AG09309 (cell line): ENCODE measurements around the gene TBL2.

Experiments
- DNase-seq: peaks from one replicate; pipeline ENCODE4 v3.0.0-alpha.2; 2010; ENCODE audit warnings: low read depth
- H3K4me3 ChIP-seq: 2 replicates; pipeline ENCODE4 v1.5.1; 2011; ENCODE audit warnings: mild to moderate bottlenecking, low read depth, low read length, moderate library complexity; ENCODE audit not compliant: control insufficient read depth
- TF ChIP-seq, protein P1 (sequence below): IDR thresholded peaks from 2 replicates; pipeline ENCODE4 v1.5.1; 2011; ENCODE audit warnings: mild to moderate bottlenecking, low read depth, low read length, inconsistent platforms; ENCODE audit not compliant: insufficient read depth, control insufficient read depth; ENCODE audit errors: missing control alignments

Gene TBL2

GRCh38 chr7:73573791-73574190 lies 4.6 kb downstream of the TBL2 start:
- TF ChIP-seq, protein P1, sequence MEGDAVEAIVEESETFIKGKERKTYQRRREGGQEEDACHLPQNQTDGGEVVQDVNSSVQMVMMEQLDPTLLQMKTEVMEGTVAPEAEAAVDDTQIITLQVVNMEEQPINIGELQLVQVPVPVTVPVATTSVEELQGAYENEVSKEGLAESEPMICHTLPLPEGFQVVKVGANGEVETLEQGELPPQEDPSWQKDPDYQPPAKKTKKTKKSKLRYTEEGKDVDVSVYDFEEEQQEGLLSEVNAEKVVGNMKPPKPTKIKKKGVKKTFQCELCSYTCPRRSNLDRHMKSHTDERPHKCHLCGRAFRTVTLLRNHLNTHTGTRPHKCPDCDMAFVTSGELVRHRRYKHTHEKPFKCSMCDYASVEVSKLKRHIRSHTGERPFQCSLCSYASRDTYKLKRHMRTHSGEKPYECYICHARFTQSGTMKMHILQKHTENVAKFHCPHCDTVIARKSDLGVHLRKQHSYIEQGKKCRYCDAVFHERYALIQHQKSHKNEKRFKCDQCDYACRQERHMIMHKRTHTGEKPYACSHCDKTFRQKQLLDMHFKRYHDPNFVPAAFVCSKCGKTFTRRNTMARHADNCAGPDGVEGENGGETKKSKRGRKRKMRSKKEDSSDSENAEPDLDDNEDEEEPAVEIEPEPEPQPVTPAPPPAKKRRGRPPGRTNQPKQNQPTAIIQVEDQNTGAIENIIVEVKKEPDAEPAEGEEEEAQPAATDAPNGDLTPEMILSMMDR = no peak
- DNase-seq = no peak
- no peak overlapping the region for H3K4me3 ChIP-seq

DNA sequence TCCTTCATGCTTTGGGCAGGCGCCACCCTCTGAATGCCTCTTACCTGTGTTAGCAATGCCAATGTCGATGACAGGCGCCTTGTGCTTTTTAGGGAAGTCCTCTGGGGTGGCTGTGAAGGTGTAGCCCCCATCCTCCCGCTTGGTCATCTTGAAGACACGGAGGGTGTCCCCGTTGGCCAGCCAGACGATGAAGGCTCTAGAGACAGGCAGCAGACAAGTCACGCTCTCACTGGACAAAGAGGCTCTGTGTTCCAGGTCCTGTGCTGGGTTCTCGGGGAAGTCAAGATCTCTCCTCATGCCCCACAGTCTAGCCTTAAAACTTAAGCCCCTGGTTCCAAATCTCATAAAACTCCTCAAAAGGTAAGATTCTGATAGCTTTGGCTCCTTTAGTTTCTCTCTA lies 5.1 kb downstream of the TBL2 start:
- H3K4me3 ChIP-seq = no peak overlapping the region
- no peak for DNase-seq
- TF ChIP-seq, protein P1 = no peak

GRCh38 chr7:73572767-73573186 lies 5.6 kb downstream of the TBL2 start:
- no peak for DNase-seq
- TF ChIP-seq, protein P1 = no peak
- no peak overlapping the region for H3K4me3 ChIP-seq

- DNase-seq = no peak
- TF ChIP-seq, protein P1 = no peak
- H3K4me3 ChIP-seq = no peak overlapping the region
Measured at GRCh38 chr7:73570977-73571376, 7.4 kb downstream of the TBL2 start.

- H3K4me3 ChIP-seq = no peak overlapping the region
- TF ChIP-seq, protein P1 = no peak
- DNase-seq = no peak
Measured at GRCh38 chr7:73570521-73570920, 7.9 kb downstream of the TBL2 start.

DNA sequence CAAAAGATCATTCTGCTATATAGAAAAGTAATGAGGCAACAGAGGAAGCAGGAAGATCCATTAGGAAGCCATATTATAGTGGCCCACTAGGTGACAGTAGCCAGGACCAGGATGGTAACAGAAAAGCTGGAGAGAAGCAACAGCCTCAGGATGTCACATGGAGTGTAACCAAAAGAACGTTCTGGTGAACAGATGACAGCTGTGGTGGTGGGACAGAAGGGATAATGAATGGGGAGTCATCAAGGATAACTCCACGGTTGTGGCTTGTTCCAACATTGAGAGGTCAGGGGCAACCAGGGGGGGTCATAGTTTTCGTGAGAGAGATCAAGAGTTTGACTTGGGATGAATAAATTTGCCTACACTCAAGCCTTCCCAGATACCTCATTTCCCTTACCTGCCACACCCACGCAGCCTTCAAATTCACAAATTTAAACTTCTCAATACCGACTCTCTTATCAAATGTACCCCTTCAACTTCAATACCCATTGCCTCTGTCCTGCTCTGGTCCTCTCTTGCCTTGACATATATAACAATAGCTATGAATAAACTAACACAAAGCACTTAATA lies 9.3 kb downstream of the TBL2 start:
- no peak for DNase-seq
- TF ChIP-seq, protein P1 = no peak

More for the DNA sequence above, 9.3 kb downstream of the TBL2 start:
- no peak overlapping the region for H3K4me3 ChIP-seq
